ENCODE results near the gene NR3C1. TPM values are rescaled to one million over a fixed set of nuclear protein-coding genes. Genes with fewer than 3 reads are reported as not detected.

NR3C1 gene
- total RNA-seq, 3 donors from 2014 or later (not counting 1 experiment from before 2014, with no cell fraction given), result 147 to 168 (median 165) TPM

- no peak overlapping the region for H3K27ac ChIP-seq (ENCODE audit: low read length)
- DNase-seq (no peak), ATAC-seq (peak in 1 of 3 donors; percentile 54)
- no peak overlapping the region for H3K4me3 ChIP-seq (ENCODE audit: low read length)
- H3K4me1 ChIP-seq (ENCODE audit: control insufficient read depth, insufficient read depth, low read length), result no peaks in the 10 kb centered on the region
- H3K36me3 ChIP-seq (ENCODE audit: control insufficient read depth, insufficient read depth, low read length), result no peaks in the 10 kb centered on the region
- Mint-ChIP-seq H3K4me1 (no peaks in the 10 kb centered on the region), H3K9me3 (peaks cover 2 to 4% of the 10 kb centered on the region in 2 donors), H3K36me3 (no peaks in the 10 kb centered on the region), H3K27ac (no peak overlapping the region), H3K27me3 (ENCODE audit: low read depth in 2 of 2) (no peaks in the 10 kb centered on the region), H3K4me3 (no peak overlapping the region)
- intact Hi-C loops (cut with micrococcal nuclease), result no loop called here
- no peak for TF ChIP-seq CTCF (IDR thresholded peaks at IDR 0.05)
- no peaks in the 10 kb centered on the region for H3K9me3 ChIP-seq (ENCODE audit: control insufficient read depth, insufficient read depth, low read length)
- no peaks in the 10 kb centered on the region for H3K27me3 ChIP-seq (ENCODE audit: control insufficient read depth, insufficient read depth, low read length)
- WGBS (ENCODE audit: insufficient coverage), result no CpG with 5 or more reads among the region's 1 CpG
Measured at GRCh38 chr5:143262393-143263174, 140.9 kb downstream of the NR3C1 start.

GRCh38 chr5:143261748-143262392, 141.6 kb downstream of the NR3C1 start:
- Histone ChIP-seq H3K27me3 (ENCODE audit: control insufficient read depth, insufficient read depth, low read length) (no peaks in the 10 kb centered on the region), H3K36me3 (ENCODE audit: control insufficient read depth, insufficient read depth, low read length) (no peaks in the 10 kb centered on the region), H3K4me1 (ENCODE audit: control insufficient read depth, insufficient read depth, low read length) (no peaks in the 10 kb centered on the region), H3K9me3 (ENCODE audit: control insufficient read depth, insufficient read depth, low read length) (no peaks in the 10 kb centered on the region), H3K4me3 (ENCODE audit: low read length) (no peak overlapping the region), H3K27ac (ENCODE audit: low read length) (no peak overlapping the region)
- 82% methylated on average over 5 of the region's 7 CpGs for WGBS (ENCODE audit: insufficient coverage)
- ATAC-seq (peak in 1 of 3 donors; percentile 63), DNase-seq (no peak)
- Mint-ChIP-seq H3K4me1 (no peaks in the 10 kb centered on the region), H3K27me3 (ENCODE audit: low read depth in 2 of 2) (no peaks in the 10 kb centered on the region), H3K27ac (no peak overlapping the region), H3K36me3 (no peaks in the 10 kb centered on the region), H3K9me3 (peaks cover 2 to 4% of the 10 kb centered on the region in 2 donors), H3K4me3 (no peak overlapping the region)
- intact Hi-C loops (cut with micrococcal nuclease), result no loop called here
- TF ChIP-seq CTCF (IDR thresholded peaks at IDR 0.05), result no peak

GRCh38 chr5:143259254-143259605, 144.3 kb downstream of the NR3C1 start:
- intact Hi-C loops (cut with micrococcal nuclease), result no loop called here
- no peak overlapping the region for H3K27ac ChIP-seq (ENCODE audit: low read length)
- no peak for DNase-seq
- Mint-ChIP-seq H3K27me3 (ENCODE audit: low read depth in 2 of 2) (no peaks in the 10 kb centered on the region), H3K4me1 (no peaks in the 10 kb centered on the region), H3K36me3 (no peaks in the 10 kb centered on the region), H3K4me3 (no peak overlapping the region), H3K9me3 (no peaks in the 10 kb centered on the region), H3K27ac (no peak overlapping the region)
- no peaks in the 10 kb centered on the region for H3K9me3 ChIP-seq (ENCODE audit: control insufficient read depth, insufficient read depth, low read length)
- TF ChIP-seq CTCF (IDR thresholded peaks at IDR 0.05), result no peak
- H3K4me3 ChIP-seq (ENCODE audit: low read length), result no peak overlapping the region
- no peaks in the 10 kb centered on the region for H3K36me3 ChIP-seq (ENCODE audit: control insufficient read depth, insufficient read depth, low read length)
- no peak for ATAC-seq
- no peaks in the 10 kb centered on the region for H3K4me1 ChIP-seq (ENCODE audit: control insufficient read depth, insufficient read depth, low read length)
- 92% methylated on average over 7 of the region's 7 CpGs for WGBS (ENCODE audit: insufficient coverage)
- H3K27me3 ChIP-seq (ENCODE audit: control insufficient read depth, insufficient read depth, low read length), result no peaks in the 10 kb centered on the region

Data from natural killer cell (primary cell).